HG03159 (cell line): Measurements from ENCODE around the gene ELMO1.

ENCODE experiments used
- ATAC-seq: cut with Tn5 transposase; IDR thresholded peaks from one replicate; pipeline ENCODE4 v1.9.1; 2021; ENCODE audit warnings: mild to moderate bottlenecking, moderate library complexity; ENCODE audit not compliant: unreplicated experiment

Gene ELMO1

DNA sequence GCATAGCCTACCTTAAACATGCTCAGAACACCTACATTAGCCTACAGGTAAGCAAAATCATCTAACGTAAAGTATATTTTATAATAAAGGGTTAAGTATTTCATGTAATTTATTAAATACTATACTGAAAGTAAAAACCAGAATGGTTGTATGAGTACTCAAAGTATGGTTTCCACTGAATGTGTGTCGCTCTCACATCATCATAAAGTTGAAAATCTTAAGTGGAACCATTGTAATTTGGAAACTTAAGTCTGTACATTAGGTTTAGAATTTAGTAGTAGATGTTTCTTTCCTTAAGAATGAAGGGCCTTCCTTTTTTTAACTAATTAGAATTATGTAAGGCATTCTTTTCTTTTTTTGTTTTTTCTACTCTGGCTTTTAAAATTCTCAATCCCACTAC lies 484.4 kb downstream of the ELMO1 start:
- no peak for ATAC-seq

DNA sequence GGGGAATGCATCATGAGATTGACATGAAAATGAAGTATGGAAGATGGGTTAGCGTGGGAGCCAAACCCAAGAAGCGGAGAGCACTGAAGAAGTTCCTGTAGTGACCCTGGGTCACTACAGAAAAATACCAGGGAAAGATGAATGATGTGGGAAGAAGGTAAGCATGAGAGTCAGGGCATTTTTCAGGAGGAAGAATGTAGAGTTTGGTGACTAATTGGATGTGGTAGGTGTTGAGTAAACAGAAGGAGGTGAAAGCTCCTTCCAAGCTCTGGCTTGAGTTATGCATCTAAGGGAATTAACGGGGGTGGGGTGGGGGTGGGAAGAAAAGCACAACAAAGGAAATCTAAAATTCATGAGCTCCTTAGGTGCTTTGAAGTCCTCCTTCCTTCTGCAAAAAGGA lies 486.3 kb downstream of the ELMO1 start:
- no peak for ATAC-seq

GRCh38 chr7:36961693-36962092 lies 487.0 kb downstream of the ELMO1 start:
- ATAC-seq = no peak

DNA sequence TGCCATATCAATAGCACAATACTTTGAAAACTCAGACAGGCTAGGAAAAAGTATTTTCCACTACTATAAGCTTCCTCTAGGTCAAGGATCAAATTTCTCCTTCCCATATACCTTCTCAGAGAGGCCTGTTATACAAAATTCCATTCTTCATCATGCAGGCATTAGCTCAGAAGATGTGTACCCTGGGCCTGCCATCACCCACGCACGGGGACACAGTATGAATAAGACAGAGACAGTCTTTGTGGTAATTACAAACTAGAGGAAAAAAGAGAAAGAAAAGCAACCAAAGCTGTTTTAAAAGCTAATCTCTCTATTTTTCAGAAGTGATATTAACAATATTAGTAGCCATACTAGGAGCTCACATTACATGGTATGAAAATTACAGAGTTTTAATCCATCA lies 487.6 kb downstream of the ELMO1 start:
- ATAC-seq = no peak

- ATAC-seq = no peak
These were observed 488.6 kb downstream of the ELMO1 start for GRCh38 chr7:36960105-36960504.

- no peak for ATAC-seq
These were observed 490.4 kb downstream of the ELMO1 start for GRCh38 chr7:36958111-36958733.

- no peak for ATAC-seq
These were observed 491.0 kb downstream of the ELMO1 start for GRCh38 chr7:36957620-36958019.

GRCh38 chr7:36956814-36957213 lies 491.9 kb downstream of the ELMO1 start:
- no peak for ATAC-seq

- ATAC-seq = no peak
These were observed 493.1 kb downstream of the ELMO1 start for GRCh38 chr7:36955456-36956129.

- peak; percentile 96 for ATAC-seq
These were observed 497.4 kb downstream of the ELMO1 start for GRCh38 chr7:36951257-36951697.

GRCh38 chr7:36949711-36950600 lies 498.7 kb downstream of the ELMO1 start:
- no peak for ATAC-seq

DNA sequence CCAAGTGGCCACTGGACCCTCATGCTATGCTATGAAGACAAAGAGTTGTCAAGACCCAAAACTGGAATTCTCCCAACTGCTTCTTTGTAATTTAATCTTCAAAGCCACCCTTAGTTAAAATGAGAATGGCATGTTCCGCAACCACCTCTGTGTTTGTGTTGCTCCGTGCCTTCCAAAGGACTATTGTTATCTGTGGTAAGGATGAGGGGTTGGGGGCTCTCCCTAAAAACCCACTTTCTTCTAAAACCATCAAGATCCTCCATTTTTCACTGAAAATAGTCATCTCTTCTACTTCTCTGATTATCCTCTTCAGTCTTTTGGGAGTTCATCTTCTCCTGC lies 502.3 kb downstream of the ELMO1 start:
- no peak for ATAC-seq

DNA sequence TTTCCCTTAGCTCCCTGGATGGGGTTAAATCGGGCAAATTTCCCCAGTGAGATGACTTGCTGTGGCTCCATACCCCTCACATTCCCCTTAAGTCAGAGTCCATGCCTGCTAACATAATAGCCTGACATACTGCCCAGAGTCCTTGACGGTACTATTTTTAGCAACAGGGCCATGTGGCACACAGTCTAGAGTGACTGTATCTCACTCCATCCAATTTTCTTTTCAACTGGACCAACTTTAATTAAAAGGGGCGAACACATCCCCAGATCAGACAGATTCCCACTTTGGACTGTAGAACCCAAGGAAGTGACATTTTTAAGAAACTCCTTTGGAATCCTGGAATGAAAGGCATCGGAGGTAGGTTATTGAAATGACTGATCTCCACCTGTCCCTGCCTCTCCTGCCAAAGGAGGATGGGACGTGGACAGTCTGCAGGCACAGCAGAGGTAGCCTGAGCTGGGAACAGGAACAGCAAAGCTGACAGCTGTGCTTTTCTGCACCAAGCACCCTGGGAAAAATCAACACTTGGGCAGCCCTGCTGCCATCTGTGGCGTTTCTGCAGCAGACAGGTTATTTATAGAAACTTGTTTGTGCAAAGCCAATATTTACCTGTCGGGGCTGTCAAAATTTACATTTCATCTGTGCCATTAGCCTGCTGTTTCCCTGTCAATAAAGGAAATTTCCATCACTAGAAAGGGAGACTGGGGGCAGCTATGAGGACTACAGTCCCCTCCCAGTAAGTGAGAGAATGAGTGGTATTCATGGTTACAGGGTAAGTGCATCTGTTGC lies 502.9 kb downstream of the ELMO1 start:
- no peak for ATAC-seq

- ATAC-seq = no peak
These were observed 503.8 kb downstream of the ELMO1 start for GRCh38 chr7:36944838-36945237.

DNA sequence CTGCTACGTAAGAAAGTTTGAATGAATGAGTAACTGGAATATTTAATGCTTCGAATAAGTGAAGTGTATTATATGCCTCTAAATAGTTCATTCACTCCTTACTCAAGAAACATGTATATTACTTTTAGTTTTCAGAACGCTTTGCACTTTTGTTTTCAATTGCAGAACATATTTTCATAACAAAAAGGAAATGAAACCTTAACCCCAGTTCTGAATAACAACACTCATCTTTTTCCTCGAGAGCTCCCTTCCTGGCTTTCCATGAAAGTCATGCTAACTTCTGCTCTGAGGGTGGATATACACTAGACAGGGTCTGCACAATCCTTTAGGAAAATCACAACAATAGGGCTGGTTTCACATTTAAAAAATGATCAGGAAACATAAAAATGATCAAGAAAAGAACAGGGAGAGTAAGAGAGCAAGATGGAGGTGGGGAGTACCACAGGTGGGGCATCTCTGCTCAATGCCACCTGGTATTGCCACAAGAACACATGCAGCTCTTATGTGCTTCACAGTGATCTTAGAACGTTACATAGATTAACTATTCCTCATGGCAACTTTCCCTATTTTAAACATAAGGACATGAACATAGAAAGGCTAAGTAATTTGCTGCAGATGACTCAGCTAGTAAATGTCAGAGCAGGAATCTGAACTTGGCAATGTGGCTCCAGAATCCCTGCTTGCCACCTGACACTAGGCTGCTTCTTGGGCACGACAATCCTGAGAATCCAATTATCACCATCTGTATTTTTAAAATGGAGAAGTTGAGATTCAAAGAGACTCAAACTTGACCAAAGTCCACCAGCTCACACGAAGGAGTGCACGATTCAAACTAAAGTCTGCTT lies 504.9 kb downstream of the ELMO1 start:
- peak; percentile 68 for ATAC-seq

- no peak for ATAC-seq
These were observed 505.7 kb downstream of the ELMO1 start for GRCh38 chr7:36942955-36943354.

- ATAC-seq = no peak
These were observed 506.1 kb downstream of the ELMO1 start for GRCh38 chr7:36942541-36942940.

- no peak for ATAC-seq
These were observed 506.6 kb downstream of the ELMO1 start for GRCh38 chr7:36942025-36942424.

DNA sequence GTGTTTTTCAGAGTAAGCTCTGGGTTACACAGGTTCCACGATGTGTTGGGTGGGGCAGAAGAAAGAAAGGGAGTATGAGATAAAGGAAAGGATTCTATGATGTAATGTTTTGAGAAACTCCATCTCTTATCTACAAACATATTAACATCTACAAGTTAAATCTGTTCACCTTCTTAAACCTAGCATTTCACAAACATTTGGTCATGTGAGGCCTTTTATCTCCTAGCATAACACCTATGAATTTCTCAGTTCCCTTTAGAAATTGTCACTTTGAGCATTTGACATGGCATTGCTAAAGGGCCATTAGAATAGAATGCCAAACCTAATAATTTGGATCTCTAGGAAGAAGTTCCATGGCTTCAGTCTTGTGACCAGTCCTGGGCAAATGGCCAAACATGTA lies 507.3 kb downstream of the ELMO1 start:
- no peak for ATAC-seq

- no peak for ATAC-seq
These were observed 508.8 kb downstream of the ELMO1 start for GRCh38 chr7:36939816-36940215.
